ENCODE results near the gene TTL.

TTL gene

DNA sequence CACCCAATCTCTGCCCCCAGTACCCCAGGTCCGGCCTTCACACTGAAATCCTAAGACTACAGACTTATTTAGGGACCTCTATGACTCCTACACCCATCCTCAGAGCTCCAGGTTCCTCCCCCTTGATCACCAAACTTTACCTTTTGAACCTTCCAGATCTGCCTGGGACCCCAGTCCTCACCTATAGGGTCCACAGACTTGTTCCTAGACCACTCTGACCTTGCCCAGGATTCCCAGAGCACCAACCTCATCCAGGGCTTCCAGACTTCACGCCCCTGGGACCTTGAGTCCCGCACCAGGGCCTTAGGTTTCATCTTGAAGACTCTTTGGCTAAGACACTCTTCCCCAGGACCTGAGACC, 102.9 kb downstream of the TTL start:
- DNase-seq = no peak

DNA sequence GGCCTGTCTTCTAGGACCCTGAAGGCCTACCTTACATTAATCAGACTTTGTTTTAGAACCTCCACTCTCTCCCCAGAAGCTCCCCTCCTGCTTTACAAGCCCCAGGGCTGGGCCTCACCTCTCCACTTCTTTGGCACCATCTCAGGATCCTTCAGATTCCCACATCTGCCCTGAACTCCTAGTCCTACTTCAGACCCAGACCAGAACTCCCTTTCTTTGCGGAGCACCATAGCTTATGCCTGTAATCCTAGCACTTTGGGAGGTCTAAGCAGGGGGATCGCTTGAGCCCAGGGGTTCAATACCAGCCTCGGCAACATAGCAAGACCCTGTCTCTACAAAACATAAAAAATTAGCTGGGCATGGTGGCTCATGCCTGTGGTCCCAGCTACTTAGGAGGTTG, 103.4 kb downstream of the TTL start:
- no peak for DNase-seq

DNA sequence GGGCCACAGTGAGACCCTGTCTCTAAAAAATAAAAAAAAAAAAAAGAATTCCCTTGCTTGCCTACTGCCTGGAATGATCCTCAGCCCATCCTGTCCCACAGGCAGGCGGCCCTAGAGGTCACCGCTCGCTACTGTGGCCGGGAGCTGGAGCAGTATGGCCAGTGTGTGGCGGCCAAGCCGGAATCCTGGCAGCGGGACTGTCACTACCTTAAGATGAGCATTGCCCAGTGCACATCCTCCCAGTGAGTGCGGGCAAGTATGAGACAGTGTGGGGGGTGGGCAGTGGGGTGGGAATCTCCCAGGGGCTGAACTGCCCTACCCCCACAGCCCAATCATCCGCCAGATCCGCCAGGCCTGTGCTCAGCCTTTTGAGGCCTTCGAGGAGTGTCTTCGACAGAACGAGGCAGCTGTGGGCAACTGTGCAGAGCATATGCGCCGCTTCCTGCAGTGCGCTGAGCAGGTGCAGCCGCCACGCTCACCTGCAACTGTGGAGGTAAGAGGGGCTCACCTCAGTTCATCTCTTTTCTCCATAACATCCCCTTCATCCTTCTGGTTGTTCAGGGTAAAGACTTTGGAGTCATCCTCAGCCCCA, 104.0 kb downstream of the TTL start:
- no peak for DNase-seq

DNA sequence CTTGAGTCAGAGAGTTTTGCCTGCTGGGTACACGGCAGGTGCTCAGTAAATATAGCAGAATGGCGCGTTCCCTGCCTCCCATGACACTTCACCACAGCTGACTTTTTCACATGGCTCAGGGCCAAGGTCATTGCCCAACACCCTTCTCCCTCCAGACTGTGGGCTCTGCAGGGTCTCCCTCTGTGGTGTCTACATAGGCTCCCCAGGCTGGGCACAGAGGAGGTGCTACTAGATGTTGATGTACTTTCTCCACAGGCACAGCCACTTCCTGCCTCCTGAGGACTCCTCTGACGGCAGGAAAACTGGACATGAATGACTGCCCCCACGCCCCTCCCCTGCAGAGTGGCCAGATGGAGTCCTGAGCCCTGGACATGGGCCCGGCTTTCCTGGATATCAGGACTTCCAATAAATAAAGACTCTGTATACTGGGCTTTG, 106.7 kb downstream of the TTL start:
- no peak for DNase-seq
